ENCODE data around the gene HTRA3.
A peak's percentile ranks its signal among the peaks of the same experiment; 100 is the strongest.

HTRA3 gene

GRCh38 chr4:8229331-8229975, 40.1 kb upstream of the HTRA3 start:
- Mint-ChIP-seq H3K27ac (peak overlapping the region; percentile 85), H3K4me1 (peaks cover 15% of the 10 kb centered on the region), H3K27me3 (no peaks in the 10 kb centered on the region), H3K9me3 (no peaks in the 10 kb centered on the region), H3K36me3 (peaks cover 16% of the 10 kb centered on the region), H3K4me3 (peak overlapping the region; percentile 63)
- DNase-seq (ENCODE audit: low spot score in 2 of 2), result no peak
- peak; percentile 6 for ATAC-seq (ENCODE audit: low read depth)

GRCh38 chr4:8230033-8230432, 39.5 kb upstream of the HTRA3 start:
- no peak for DNase-seq (ENCODE audit: low spot score in 2 of 2)
- no peak for ATAC-seq (ENCODE audit: low read depth)
- H3K36me3 Mint-ChIP-seq, result peaks cover 11% of the 10 kb centered on the region
- no peak overlapping the region for H3K4me3 Mint-ChIP-seq
- no peaks in the 10 kb centered on the region for H3K9me3 Mint-ChIP-seq
- peaks cover 15% of the 10 kb centered on the region for H3K4me1 Mint-ChIP-seq
- no peaks in the 10 kb centered on the region for H3K27me3 Mint-ChIP-seq
- H3K27ac Mint-ChIP-seq, result peak overlapping the region; percentile 69

GRCh38 chr4:8230891-8231290, 38.7 kb upstream of the HTRA3 start:
- H3K36me3 Mint-ChIP-seq, result peaks cover 8% of the 10 kb centered on the region
- no peaks in the 10 kb centered on the region for H3K27me3 Mint-ChIP-seq
- H3K9me3 Mint-ChIP-seq, result no peaks in the 10 kb centered on the region
- peak overlapping the region; percentile 69 for H3K27ac Mint-ChIP-seq
- no peak overlapping the region for H3K4me3 Mint-ChIP-seq
- no peak for DNase-seq (ENCODE audit: low spot score in 2 of 2)
- no peak for ATAC-seq (ENCODE audit: low read depth)
- peaks cover 17% of the 10 kb centered on the region for H3K4me1 Mint-ChIP-seq

- Mint-ChIP-seq H3K27me3 (no peaks in the 10 kb centered on the region), H3K9me3 (no peaks in the 10 kb centered on the region), H3K4me1 (peaks cover 17% of the 10 kb centered on the region), H3K27ac (no peak overlapping the region), H3K4me3 (no peak overlapping the region), H3K36me3 (peaks cover 7% of the 10 kb centered on the region)
- DNase-seq (ENCODE audit: low spot score in 2 of 2) (no peak), ATAC-seq (ENCODE audit: low read depth) (no peak)
Observed at GRCh38 chr4:8231551-8232049, 38.0 kb upstream of the HTRA3 start.

- H3K9me3 Mint-ChIP-seq, result no peaks in the 10 kb centered on the region
- peaks cover 10% of the 10 kb centered on the region for H3K36me3 Mint-ChIP-seq
- no peak for DNase-seq (ENCODE audit: low spot score in 2 of 2)
- peaks cover 19% of the 10 kb centered on the region for H3K4me1 Mint-ChIP-seq
- H3K4me3 Mint-ChIP-seq, result no peak overlapping the region
- no peak overlapping the region for H3K27ac Mint-ChIP-seq
- no peak for ATAC-seq (ENCODE audit: low read depth)
- H3K27me3 Mint-ChIP-seq, result no peaks in the 10 kb centered on the region
Observed at GRCh38 chr4:8232748-8233147, 36.8 kb upstream of the HTRA3 start.

- DNase-seq (ENCODE audit: low spot score in 2 of 2) (no peak), ATAC-seq (ENCODE audit: low read depth) (no peak)
- H3K36me3 Mint-ChIP-seq, result peaks cover 10% of the 10 kb centered on the region
- no peaks in the 10 kb centered on the region for H3K27me3 Mint-ChIP-seq
- no peak overlapping the region for H3K4me3 Mint-ChIP-seq
- peaks cover 23% of the 10 kb centered on the region for H3K4me1 Mint-ChIP-seq
- H3K9me3 Mint-ChIP-seq, result no peaks in the 10 kb centered on the region
- no peak overlapping the region for H3K27ac Mint-ChIP-seq
Observed at GRCh38 chr4:8233672-8234484, 35.7 kb upstream of the HTRA3 start.

GRCh38 chr4:8234715-8235114, 34.8 kb upstream of the HTRA3 start:
- Mint-ChIP-seq H3K9me3 (no peaks in the 10 kb centered on the region), H3K27ac (no peak overlapping the region), H3K4me1 (peaks cover 22% of the 10 kb centered on the region), H3K27me3 (no peaks in the 10 kb centered on the region), H3K36me3 (peaks cover 14% of the 10 kb centered on the region), H3K4me3 (no peak overlapping the region)
- no peak for DNase-seq (ENCODE audit: low spot score in 2 of 2)
- no peak for ATAC-seq (ENCODE audit: low read depth)

- H3K36me3 Mint-ChIP-seq, result peaks cover 14% of the 10 kb centered on the region
- ATAC-seq (ENCODE audit: low read depth), result peak; percentile 33
- H3K9me3 Mint-ChIP-seq, result no peaks in the 10 kb centered on the region
- H3K27me3 Mint-ChIP-seq, result no peaks in the 10 kb centered on the region
- DNase-seq (ENCODE audit: low spot score in 2 of 2), result peak in 1 of 2 donors; percentile 30
- peaks cover 22% of the 10 kb centered on the region for H3K4me1 Mint-ChIP-seq
- H3K27ac Mint-ChIP-seq, result no peak overlapping the region
- no peak overlapping the region for H3K4me3 Mint-ChIP-seq
Observed at GRCh38 chr4:8235224-8235623, 34.3 kb upstream of the HTRA3 start.

GRCh38 chr4:8235686-8236085, 33.9 kb upstream of the HTRA3 start:
- Mint-ChIP-seq H3K27ac (no peak overlapping the region), H3K27me3 (no peaks in the 10 kb centered on the region), H3K4me3 (no peak overlapping the region), H3K4me1 (peaks cover 18% of the 10 kb centered on the region), H3K9me3 (no peaks in the 10 kb centered on the region), H3K36me3 (peaks cover 13% of the 10 kb centered on the region)
- ATAC-seq (ENCODE audit: low read depth) (no peak), DNase-seq (ENCODE audit: low spot score in 2 of 2) (no peak)

GRCh38 chr4:8236106-8236919, 33.2 kb upstream of the HTRA3 start:
- peaks cover 15% of the 10 kb centered on the region for H3K4me1 Mint-ChIP-seq
- H3K27ac Mint-ChIP-seq, result no peak overlapping the region
- no peaks in the 10 kb centered on the region for H3K27me3 Mint-ChIP-seq
- H3K9me3 Mint-ChIP-seq, result no peaks in the 10 kb centered on the region
- no peak overlapping the region for H3K4me3 Mint-ChIP-seq
- peaks cover 10% of the 10 kb centered on the region for H3K36me3 Mint-ChIP-seq
- DNase-seq (ENCODE audit: low spot score in 2 of 2) (no peak), ATAC-seq (ENCODE audit: low read depth) (no peak)

GRCh38 chr4:8236920-8237195, 32.7 kb upstream of the HTRA3 start:
- Mint-ChIP-seq H3K4me3 (no peak overlapping the region), H3K36me3 (peaks cover 10% of the 10 kb centered on the region), H3K9me3 (no peaks in the 10 kb centered on the region), H3K27me3 (no peaks in the 10 kb centered on the region), H3K4me1 (peaks cover 15% of the 10 kb centered on the region), H3K27ac (no peak overlapping the region)
- ATAC-seq (ENCODE audit: low read depth), result no peak
- DNase-seq (ENCODE audit: low spot score in 2 of 2), result no peak

- H3K4me1 Mint-ChIP-seq, result peaks cover 15% of the 10 kb centered on the region
- no peak for DNase-seq (ENCODE audit: low spot score in 2 of 2)
- H3K36me3 Mint-ChIP-seq, result peaks cover 10% of the 10 kb centered on the region
- no peaks in the 10 kb centered on the region for H3K9me3 Mint-ChIP-seq
- no peak overlapping the region for H3K4me3 Mint-ChIP-seq
- H3K27me3 Mint-ChIP-seq, result no peaks in the 10 kb centered on the region
- no peak for ATAC-seq (ENCODE audit: low read depth)
- H3K27ac Mint-ChIP-seq, result peak overlapping the region; percentile 72
Observed at GRCh38 chr4:8237256-8237989, 32.1 kb upstream of the HTRA3 start.

GRCh38 chr4:8238036-8238511, 31.5 kb upstream of the HTRA3 start:
- ATAC-seq (ENCODE audit: low read depth), result peak; percentile 92
- Mint-ChIP-seq H3K27me3 (no peaks in the 10 kb centered on the region), H3K4me3 (no peak overlapping the region), H3K9me3 (no peaks in the 10 kb centered on the region), H3K36me3 (peaks cover 10% of the 10 kb centered on the region), H3K27ac (peak overlapping the region; percentile 72), H3K4me1 (peaks cover 15% of the 10 kb centered on the region)
- peak; percentile 66 to 75 for DNase-seq (ENCODE audit: low spot score in 2 of 2)

Data from memory B cell (primary cell).